ENCODE data around the gene CCDC32.

The CCDC32 gene

GRCh38 chr15:40575113-40575512 is 10.3 kb upstream of the CCDC32 start:
- Histone ChIP-seq H3K9ac (ENCODE audit: low read length) (no peak overlapping the region), H3K4me3 (ENCODE audit: low read length) (no peak overlapping the region), H3K27ac (ENCODE audit: low read length) (no peak overlapping the region), H3K9me2 (replicated peaks; ENCODE audit: insufficient read depth, low read length) (no peaks in the 10 kb centered on the region), H3K27me3 (replicated peaks; ENCODE audit: insufficient read depth, low read length) (no peaks in the 10 kb centered on the region), H2AFZ (ENCODE audit: low read length) (no peak overlapping the region), H3F3A (ENCODE audit: insufficient read depth, low read length) (0 out of 2 replicates have a peak, but pooled peaks cover 3% of the 10 kb centered on the region), H3K79me2 (ENCODE audit: low read length) (peaks cover 17% of the 10 kb centered on the region), H3K9me3 (replicated peaks; ENCODE audit: insufficient read depth, low read length) (no peaks in the 10 kb centered on the region), H4K20me1 (ENCODE audit: insufficient read depth, low read length) (no peaks in the 10 kb centered on the region), H3K4me1 (ENCODE audit: low read length) (peaks cover 5% of the 10 kb centered on the region; the same call in 1 of the 2 replicates), H3K36me3 (replicated peaks; ENCODE audit: insufficient read depth, low read length) (no peaks in the 10 kb centered on the region; the same call in 1 of the 2 replicates), H3K4me2 (ENCODE audit: low read depth, low read length) (no peak overlapping the region)
- no peak for DNase-seq
- TF ChIP-seq CTCF (IDR thresholded peaks at IDR 0.05; ENCODE audit: low read length), result no peak
- TF ChIP-seq EZH2phosphoT487 (IDR thresholded peaks at IDR 0.05; ENCODE audit: low read length), result no peak
- no peak for TF ChIP-seq EZH2 (optimal IDR thresholded peaks at IDR 0.05; ENCODE audit: low read depth, low read length)

- no peak for TF ChIP-seq EZH2 (optimal IDR thresholded peaks at IDR 0.05; ENCODE audit: low read depth, low read length)
- no peak for TF ChIP-seq EZH2phosphoT487 (IDR thresholded peaks at IDR 0.05; ENCODE audit: low read length)
These were observed 4.5 kb upstream of the CCDC32 start, which contains the start of gene RPUSD2 for GRCh38 chr15:40569129-40569953. Gene RPUSD2, plus strand, starts transcription at chr15:40569299. Its CDS starts 39 bp downstream, at chr15:40569338.

GRCh38 chr15:40567111-40567510 is 2.3 kb upstream of the CCDC32 start:
- TF ChIP-seq EZH2phosphoT487 (IDR thresholded peaks at IDR 0.05; ENCODE audit: low read length) (no peak), EZH2 (optimal IDR thresholded peaks at IDR 0.05; ENCODE audit: low read depth, low read length) (no peak), CTCF (IDR thresholded peaks at IDR 0.05; ENCODE audit: low read length) (peak; percentile 45)
- Histone ChIP-seq H3K4me3 (ENCODE audit: low read length) (no peak overlapping the region), H3K27me3 (replicated peaks; ENCODE audit: insufficient read depth, low read length) (no peaks in the 10 kb centered on the region), H3K36me3 (replicated peaks; ENCODE audit: insufficient read depth, low read length) (0 out of 2 replicates have a peak, but pooled peaks cover 2% of the 10 kb centered on the region), H3K9me2 (replicated peaks; ENCODE audit: insufficient read depth, low read length) (no peaks in the 10 kb centered on the region), H2AFZ (ENCODE audit: low read length) (no peak overlapping the region; the same call in 1 of the 2 replicates), H3K4me1 (ENCODE audit: low read length) (peaks cover 11% of the 10 kb centered on the region), H4K20me1 (ENCODE audit: insufficient read depth, low read length) (no peaks in the 10 kb centered on the region), H3K9me3 (replicated peaks; ENCODE audit: insufficient read depth, low read length) (no peaks in the 10 kb centered on the region), H3K79me2 (ENCODE audit: low read length) (peaks cover 54% of the 10 kb centered on the region), H3F3A (ENCODE audit: insufficient read depth, low read length) (no peaks in the 10 kb centered on the region), H3K4me2 (ENCODE audit: low read depth, low read length) (no peak overlapping the region), H3K9ac (ENCODE audit: low read length) (no peak overlapping the region), H3K27ac (ENCODE audit: low read length) (no peak overlapping the region)
- DNase-seq, result no peak

More at GRCh38 chr15:40569129-40569953, 4.5 kb upstream of the CCDC32 start, which contains the start of gene RPUSD2:
- Histone ChIP-seq H3F3A (ENCODE audit: insufficient read depth, low read length) (0 out of 2 replicates have a peak, but pooled peaks cover 3% of the 10 kb centered on the region), H3K9me3 (replicated peaks; ENCODE audit: insufficient read depth, low read length) (no peaks in the 10 kb centered on the region), H4K20me1 (ENCODE audit: insufficient read depth, low read length) (no peaks in the 10 kb centered on the region), H3K4me3 (ENCODE audit: low read length) (peak within 1 kb of the TSS; percentile 93), H3K9me2 (replicated peaks; ENCODE audit: insufficient read depth, low read length) (no peaks in the 10 kb centered on the region), H3K4me1 (ENCODE audit: low read length) (peaks cover 11% of the 10 kb centered on the region), H3K36me3 (replicated peaks; ENCODE audit: insufficient read depth, low read length) (no peaks in the 10 kb centered on the region; the same call in 1 of the 2 replicates), H3K79me2 (ENCODE audit: low read length) (peaks cover 32% of the 10 kb centered on the region), H3K27me3 (replicated peaks; ENCODE audit: insufficient read depth, low read length) (no peaks in the 10 kb centered on the region), H2AFZ (ENCODE audit: low read length) (peak within 1 kb of the TSS; percentile 61), H3K27ac (ENCODE audit: low read length) (peak within 1 kb of the TSS; percentile 60; the same call in 1 of the 2 replicates), H3K9ac (ENCODE audit: low read length) (peak within 1 kb of the TSS; percentile 78), H3K4me2 (ENCODE audit: low read depth, low read length) (peak within 1 kb of the TSS; percentile 74)
- peak; percentile 95 for DNase-seq

Measured in MM.1S (cell line).